H54 (cell line): Measurements from ENCODE around the gene RPN1.
A peak's percentile ranks its signal among the peaks of the same experiment; 100 is the strongest.
"Not testable (repeated sequence)": the region's sequence is repeated elsewhere in the genome, so short reads cannot be mapped to it uniquely, and the experiment has no call there.

Experiments used
- DNase-seq: peaks from one replicate; pipeline ENCODE4 v3.0.0; 2011; ENCODE audit warnings: low spot score, mixed read lengths; ENCODE audit not compliant: insufficient read length
- FAIRE-seq: peaks from 3 replicates; lab custom pipeline; 2011; peaks lifted over from hg19 to GRCh38; lab: Jason Lieb, UNC
- POLR2A ChIP-seq: IDR thresholded peaks from 2 replicates; pipeline ENCODE4 v1.6.1; 2011; ENCODE audit warnings: low read depth, mild to moderate bottlenecking, low read length

RPN1 gene

GRCh38 chr3:128650096-128651050 is at the start of gene RPN1:
RPN1 (minus strand) TSS chr3:128650818; CDS start chr3:128650800, 18 bp downstream.
- peak; percentile 88 for DNase-seq
- TF ChIP-seq POLR2A, result peak; percentile 73
- no peak for FAIRE-seq

GRCh38 chr3:128698211-128699047 is 47.8 kb upstream of the RPN1 start:
- FAIRE-seq (no peak), DNase-seq (no peak)
- TF ChIP-seq POLR2A, result no peak

GRCh38 chr3:128697341-128697740 is 46.7 kb upstream of the RPN1 start:
- FAIRE-seq (no peak), DNase-seq (no peak)
- TF ChIP-seq POLR2A, result no peak

GRCh38 chr3:128693696-128694095 is 43.1 kb upstream of the RPN1 start:
- TF ChIP-seq POLR2A, result no peak
- no peak for FAIRE-seq
- DNase-seq, result no peak

- DNase-seq, result no peak
- FAIRE-seq, result no peak
- TF ChIP-seq POLR2A, result no peak
Measured at GRCh38 chr3:128689060-128689459, 38.4 kb upstream of the RPN1 start.

GRCh38 chr3:128686465-128686864 is 35.8 kb upstream of the RPN1 start:
- no peak for DNase-seq
- FAIRE-seq, result no peak
- no peak for TF ChIP-seq POLR2A

GRCh38 chr3:128684986-128685726 is 34.5 kb upstream of the RPN1 start:
- no peak for FAIRE-seq
- DNase-seq, result no peak
- TF ChIP-seq POLR2A, result no peak

- TF ChIP-seq POLR2A, result no peak
- FAIRE-seq (no peak), DNase-seq (no peak)
Measured at GRCh38 chr3:128683957-128684356, 33.3 kb upstream of the RPN1 start.

- no peak for TF ChIP-seq POLR2A
- DNase-seq, result no peak
- FAIRE-seq, result no peak
Measured at GRCh38 chr3:128681369-128681829, 30.8 kb upstream of the RPN1 start.

- peak; percentile 87 for TF ChIP-seq POLR2A
- DNase-seq (peak; percentile 98), FAIRE-seq (no peak)
Measured at GRCh38 chr3:128680603-128681368, 30.2 kb upstream of the RPN1 start.

- no peak for FAIRE-seq
- no peak for TF ChIP-seq POLR2A
- DNase-seq, result no peak
Measured at GRCh38 chr3:128679338-128679737, 28.7 kb upstream of the RPN1 start.

GRCh38 chr3:128675802-128676201 is 25.2 kb upstream of the RPN1 start:
- DNase-seq, FAIRE-seq: not testable (repeated sequence)
